MM.1S (cell line): ENCODE measurements around the gene PDZRN3.

Experiments
- CTCF ChIP-seq: fragments of 300-600 bp; sonication (generic); IDR thresholded peaks from 2 replicates; pipeline ENCODE4 v1.5.1; 2016; ENCODE audit warnings: antibody characterized with exemption, low read length, mixed read lengths
- EZH2 ChIP-seq: fragments of 300-600 bp; sonication (generic); optimal IDR thresholded peaks from 2 replicates; pipeline ENCODE3; 2017; ENCODE audit warnings: low read depth, mild to moderate bottlenecking, antibody characterized with exemption, low read length, mixed read lengths

GRCh38 chr3:73635254-73635653 is 10.5 kb upstream of the PDZRN3 start:
- no peak for TF ChIP-seq CTCF
- TF ChIP-seq EZH2: no peak
